Ascending aorta (tissue), 2 donors: ENCODE data around the gene KIF1A. TPM values are rescaled to one million over a fixed set of nuclear protein-coding genes. Genes with fewer than 3 reads are reported as not detected.

Experiments
- DNase-seq, 2 donors: peaks; one replicate each; pipeline ENCODE4 v3.0.0-alpha.2; 2019; ENCODE audit warnings: low spot score in 2 of 2
- H3K27ac ChIP-seq, 2 donors: fragments of 200-600 bp; sonication (generic); one replicate each; pipeline ENCODE4 v1.5.1; 2016 to 2017; ENCODE audit warnings: mild to moderate bottlenecking in 1 of 2
- H3K27me3 ChIP-seq: fragments of 200-600 bp; sonication (generic); one replicate; pipeline ENCODE4 v1.5.1; 2017
- H3K36me3 ChIP-seq, 2 donors: fragments of 200-600 bp; sonication (generic); one replicate each; pipeline ENCODE4 v1.5.1; 2016
- H3K4me1 ChIP-seq, 2 donors: fragments of 200-600 bp; sonication (generic); one replicate each; pipeline ENCODE4 v1.5.1; 2016 to 2017; ENCODE audit warnings: mild to moderate bottlenecking in 1 of 2
- H3K4me3 ChIP-seq, 2 donors: fragments of 200-600 bp; sonication (generic); one replicate each; pipeline ENCODE4 v1.5.1; 2016 to 2017; ENCODE audit warnings: mild to moderate bottlenecking in 1 of 2
- H3K9me3 ChIP-seq, 2 donors: fragments of 200-600 bp; sonication (generic); one replicate each; pipeline ENCODE4 v1.5.1; 2016
- CTCF ChIP-seq, 3 experiments: fragments of 200-600 bp in 2 of 3; fragments of 450-650 bp in 1 of 3; sonication (generic) in 2 of 3; IDR thresholded peaks; one replicate each; pipeline ENCODE4 v1.5.1; 2016 to 2019; ENCODE audit warnings: antibody characterized with exemption in 3 of 3, mild to moderate bottlenecking in 1 of 3, moderate library complexity in 1 of 3
- intact Hi-C: fragments of 100-400 bp; cut with DNase I; formaldehyde crosslinking; loops from one replicate; pipeline ENCODE4 v1.15.1; 2023
- total RNA-seq: library from RNA; depleted of rRNA; stranded (reverse); fragments of >200 nt; gene quantifications from one replicate; pipeline ENCODE4 v1.1.0, GENCODE V29; 2016

The KIF1A gene
- total RNA-seq, 1 donor from 2014 or later, result 0.11 TPM

GRCh38 chr2:240811346-240812300 is 8.4 kb downstream of the KIF1A start:
- Histone ChIP-seq H3K27ac (no peak overlapping the region), H3K27me3 (no peaks in the 10 kb centered on the region), H3K4me1 (no peaks in the 10 kb centered on the region), H3K9me3 (peaks cover 0 to 2% of the 10 kb centered on the region in 2 donors), H3K36me3 (no peaks in the 10 kb centered on the region), H3K4me3 (no peak overlapping the region)
- TF ChIP-seq CTCF (IDR thresholded peaks at IDR 0.05), result no peak
- intact Hi-C loops, result no loop called here
- DNase-seq, result peak in 1 of 2 donors; percentile 49

- Histone ChIP-seq H3K4me1 (no peaks in the 10 kb centered on the region), H3K36me3 (no peaks in the 10 kb centered on the region), H3K27ac (no peak overlapping the region), H3K4me3 (no peak overlapping the region), H3K27me3 (no peaks in the 10 kb centered on the region), H3K9me3 (peaks cover 0 to 10% of the 10 kb centered on the region in 2 donors)
- no peak for TF ChIP-seq CTCF (IDR thresholded peaks at IDR 0.05)
- peak in 1 of 2 donors; percentile 40 for DNase-seq
- intact Hi-C loops, result no loop called here
Observed at GRCh38 chr2:240810621-240811020, 9.4 kb downstream of the KIF1A start.

GRCh38 chr2:240810199-240810598 is 9.8 kb downstream of the KIF1A start:
- no peak for DNase-seq
- intact Hi-C loops, result no loop called here
- Histone ChIP-seq H3K9me3 (peaks cover 0 to 10% of the 10 kb centered on the region in 2 donors), H3K27ac (no peak overlapping the region), H3K4me3 (no peak overlapping the region), H3K27me3 (no peaks in the 10 kb centered on the region), H3K4me1 (no peaks in the 10 kb centered on the region), H3K36me3 (no peaks in the 10 kb centered on the region)
- TF ChIP-seq CTCF (IDR thresholded peaks at IDR 0.05), result no peak

- no peaks in the 10 kb centered on the region for H3K36me3 ChIP-seq
- H3K4me3 ChIP-seq, result no peak overlapping the region
- no peak for DNase-seq
- no peaks in the 10 kb centered on the region for H3K27me3 ChIP-seq
- no peak for TF ChIP-seq CTCF (IDR thresholded peaks at IDR 0.05)
- no peak overlapping the region for H3K27ac ChIP-seq
- H3K4me1 ChIP-seq, result no peaks in the 10 kb centered on the region
- intact Hi-C loops, result no loop called here
- peaks cover 0 to 8% of the 10 kb centered on the region in 2 donors for H3K9me3 ChIP-seq
Observed at GRCh38 chr2:240809276-240809675, 10.7 kb downstream of the KIF1A start.

DNA sequence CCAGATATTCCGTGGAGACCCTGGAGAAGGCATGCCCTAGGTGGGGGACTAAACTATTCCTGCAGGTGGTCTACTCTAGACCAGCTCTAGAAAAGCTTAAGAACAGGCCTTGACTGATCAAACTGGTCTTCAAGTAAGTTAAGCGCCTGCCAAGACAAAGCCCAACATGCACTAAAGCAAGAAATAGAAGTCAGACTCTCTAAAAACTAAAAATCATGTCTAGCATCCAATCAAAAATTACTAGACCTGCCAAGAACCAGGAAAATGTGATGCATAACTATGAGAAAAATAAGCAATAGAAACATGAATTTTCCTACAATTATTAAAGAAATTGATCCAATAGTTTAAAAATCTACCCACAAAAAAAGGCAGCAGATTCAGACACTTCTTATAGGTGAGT is 13.6 kb downstream of the KIF1A start:
- Histone ChIP-seq H3K36me3 (no peaks in the 10 kb centered on the region), H3K4me1 (no peaks in the 10 kb centered on the region), H3K4me3 (no peak overlapping the region), H3K27ac (no peak overlapping the region), H3K9me3 (peaks cover 0 to 8% of the 10 kb centered on the region in 2 donors), H3K27me3 (no peaks in the 10 kb centered on the region)
- no peak for TF ChIP-seq CTCF (IDR thresholded peaks at IDR 0.05)
- no peak for DNase-seq
- intact Hi-C loops, result no loop called here
